Endothelial cell of umbilical vein (primary cell): ENCODE measurements around the gene ZNF282. TPM values are rescaled to one million over a fixed set of nuclear protein-coding genes. Genes with fewer than 3 reads are reported as not detected.

Experiments
- BruUV-seq: library from RNA; stranded (reverse); fragments of 400-500 nt; replicated peaks from 2 replicates; lab custom pipeline; 2021; lab: Mats Ljungman, UMichigan
- CTCF ChIA-PET: fragments of 300-600, 350-600 bp; sonication (Branson Sonifier 250); formaldehyde crosslinking; loops from one replicate; lab custom pipeline; 2021; ENCODE audit warnings: antibody characterized with exemption, inconsistent platforms; lab: Charles Lee
- POLR2A ChIA-PET: fragments of 300-600, 350-600 bp; sonication (Branson Sonifier 250); formaldehyde crosslinking; loops from one replicate; lab custom pipeline; 2021; ENCODE audit warnings: antibody characterized with exemption, inconsistent platforms; lab: Charles Lee
- DNase-seq: peaks from one replicate; pipeline ENCODE4 v3.0.0-alpha.2; 2011; ENCODE audit warnings: low read depth, low spot score
- FAIRE-seq: peaks from 2 replicates; lab custom pipeline; 2011; peaks lifted over from hg19 to GRCh38; lab: Jason Lieb, UNC
- H2AFZ ChIP-seq: 2 replicates; pipeline ENCODE4 v1.6.0; 2012; ENCODE audit warnings: low read depth, low read length, control low read depth, inconsistent platforms
- H3K27ac ChIP-seq: 2 replicates; pipeline ENCODE4 v1.5.1; 2011; ENCODE audit warnings: low read depth, mild to moderate bottlenecking, control low read depth, low read length, moderate library complexity; ENCODE audit not compliant: insufficient read depth
- H3K27me3 ChIP-seq, 2 experiments: 2 replicates each; pipeline versions ENCODE4 v1.6.0 to v1.6.1; 2011; ENCODE audit warnings: low read length in 2 of 2, mixed read lengths in 1 of 2; ENCODE audit not compliant: control insufficient read depth in 2 of 2, insufficient read depth in 2 of 2
- H3K36me3 ChIP-seq, 2 experiments: 2 replicates in 1 of 2; 3 replicates in 1 of 2; pipeline ENCODE4 v1.5.1; 2011; ENCODE audit warnings: low read length in 2 of 2, mild to moderate bottlenecking in 1 of 2, moderate library complexity in 1 of 2; ENCODE audit not compliant: control insufficient read depth in 2 of 2, insufficient read depth in 2 of 2; ENCODE audit errors: extremely low read depth in 1 of 2
- H3K4me1 ChIP-seq: 3 replicates; pipeline ENCODE4 v1.5.1; 2011; ENCODE audit warnings: mild to moderate bottlenecking, low read length; ENCODE audit not compliant: control insufficient read depth, insufficient read depth; ENCODE audit errors: extremely low read depth
- H3K4me2 ChIP-seq: 2 replicates; pipeline ENCODE4 v1.6.1; 2011; ENCODE audit warnings: low read length, control low read depth, mixed read lengths; ENCODE audit not compliant: insufficient read depth
- H3K4me3 ChIP-seq, 3 experiments: fragments of 200-600 bp in 1 of 3; sonication (generic), shearing (Covaris generic) in 1 of 3; replicated peaks in 1 of 3; 2 replicates each; pipeline ENCODE4 v1.5.1; 2011 to 2016; ENCODE audit warnings: control low read depth in 3 of 3, low read length in 3 of 3, mild to moderate bottlenecking in 2 of 3, inconsistent platforms in 1 of 3, low read depth in 1 of 3, moderate library complexity in 1 of 3; ENCODE audit not compliant: insufficient read depth in 1 of 3
- H3K79me2 ChIP-seq: 2 replicates; pipeline ENCODE4 v1.6.0; 2012; ENCODE audit warnings: low read length, inconsistent platforms; ENCODE audit not compliant: control insufficient read depth, insufficient read depth
- H3K9ac ChIP-seq: replicated peaks from 2 replicates; pipeline ENCODE3; 2011; ENCODE audit warnings: low read length, control low read depth; ENCODE audit not compliant: insufficient read depth; ENCODE audit errors: extremely low read depth
- H3K9me1 ChIP-seq: replicated peaks from 3 replicates; pipeline ENCODE4 v1.6.0; 2011; ENCODE audit warnings: mild to moderate bottlenecking, low read length; ENCODE audit not compliant: control insufficient read depth, insufficient read depth; ENCODE audit errors: extremely low read depth
- H3K9me3 ChIP-seq: replicated peaks from 2 replicates; pipeline ENCODE4 v1.5.1; 2012; ENCODE audit warnings: low read length, inconsistent platforms; ENCODE audit not compliant: control insufficient read depth, insufficient read depth
- H4K20me1 ChIP-seq: replicated peaks from 2 replicates; pipeline ENCODE3; 2011; ENCODE audit warnings: mild to moderate bottlenecking, low read length; ENCODE audit not compliant: control insufficient read depth, insufficient read depth; ENCODE audit errors: extremely low read depth
- EZH2 ChIP-seq: IDR thresholded peaks from 2 replicates; pipeline ENCODE4 v1.6.1; 2012; ENCODE audit warnings: borderline replicate concordance, low read depth, mild to moderate bottlenecking, moderate library complexity, low read length, inconsistent platforms; ENCODE audit not compliant: severe bottlenecking
- FOS ChIP-seq: IDR thresholded peaks from 2 replicates; pipeline ENCODE4 v1.6.1; 2011; ENCODE audit warnings: mild to moderate bottlenecking, low read length, moderate library complexity, borderline replicate concordance; ENCODE audit not compliant: insufficient read depth
- GATA2 ChIP-seq: IDR thresholded peaks from 2 replicates; pipeline ENCODE4 v1.7.0; 2011; ENCODE audit warnings: low read depth, mild to moderate bottlenecking, moderate library complexity, mixed read lengths, low read length; ENCODE audit not compliant: insufficient read length, insufficient read depth
- JUN ChIP-seq: IDR thresholded peaks from 2 replicates; pipeline ENCODE4 v1.6.1; 2011; ENCODE audit warnings: borderline replicate concordance, low read depth; ENCODE audit not compliant: insufficient read length, insufficient read depth
- MYC ChIP-seq: IDR thresholded peaks from one replicate; pipeline ENCODE4 v1.6.1; 2011; ENCODE audit warnings: mild to moderate bottlenecking, low read depth, low read length
- POLR2A ChIP-seq: IDR thresholded peaks from 2 replicates; pipeline ENCODE4 v1.6.1; 2012; ENCODE audit warnings: low read depth, mild to moderate bottlenecking, control low read depth, low read length
- POLR2AphosphoS5 ChIP-seq: IDR thresholded peaks from 2 replicates; pipeline ENCODE4 v1.6.1; 2012; ENCODE audit warnings: low read depth, mild to moderate bottlenecking, control low read depth, low read length, moderate library complexity; ENCODE audit not compliant: insufficient read depth
- dilution Hi-C: fragments of 300-500 bp; cut with MboI; formaldehyde crosslinking; loops from one replicate; pipeline ENCODE4 v1.15.0; 2019; ENCODE audit warnings: low sequenced_read_pairs; ENCODE audit not compliant: extremely low pct_ligation_motif_present
- intact Hi-C: fragments of 100-400 bp; cut with micrococcal nuclease; formaldehyde crosslinking; loops from one replicate; pipeline ENCODE4 v1.10.0; 2022
- polyA plus RNA-seq, 4 experiments: library from polyadenylated mRNA; depleted of rRNA in 3 of 4; stranded (reverse) in 3 of 4; unstranded in 1 of 4; fragments of >200 nt; gene quantifications; 2 replicates each; pipeline versions ENCODE4 v1.2.1 to v1.2.3, GENCODE V29; 2011 to 2012; ENCODE audit warnings: missing spikeins in 1 of 4
- total RNA-seq: library from RNA; stranded (reverse); gene quantifications from 2 replicates; pipeline ENCODE4 v1.2.3, GENCODE V29; 2021
- TF ChIP-seq, protein P1 (sequence below), 2 donors: IDR thresholded peaks; 1 replicate in 1 of 2; 2 replicates in 1 of 2; pipeline ENCODE4 v1.5.1; 2011; ENCODE audit warnings: low read length in 2 of 2, mild to moderate bottlenecking in 2 of 2, moderate library complexity in 2 of 2, control low read depth in 1 of 2, inconsistent platforms in 1 of 2, low read depth in 1 of 2; ENCODE audit not compliant: insufficient read depth in 1 of 2; ENCODE audit errors: extremely low read depth in 1 of 2
- TF ChIP-seq, protein P2 (sequence below): IDR thresholded peaks from 2 replicates; pipeline ENCODE4 v1.6.1; 2011; ENCODE audit not compliant: insufficient read depth, insufficient read length

Gene ZNF282
- total and polyA plus RNA-seq, 2 donors (not counting 3 experiments of a cell fraction or from before 2014, with no cell fraction given): 20.0 to 34.4 TPM

DNA sequence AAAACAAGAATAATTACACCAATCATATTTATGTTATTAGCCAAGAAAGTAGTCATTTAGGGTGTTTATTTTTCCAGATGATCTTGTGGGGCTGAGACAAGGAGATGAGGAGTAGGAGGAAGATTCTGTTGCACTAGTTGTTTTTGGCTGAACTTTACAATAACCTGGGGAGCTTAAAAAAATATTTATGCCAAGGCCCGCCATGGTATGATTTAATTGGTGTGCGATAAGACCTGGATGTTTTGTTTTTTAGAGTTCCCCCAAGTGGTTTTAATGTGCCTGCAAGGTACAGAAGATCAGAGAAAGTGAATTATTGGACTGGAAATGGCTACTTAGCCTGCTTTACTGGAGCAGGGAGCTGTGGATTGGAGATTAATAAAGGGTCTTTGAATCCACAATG lies 7.1 kb upstream of the ZNF282 start:
- peak; percentile 9 for DNase-seq
- no peak overlapping the region for H3K27ac ChIP-seq
- ChIA-PET POLR2A (no interaction called here), CTCF (interaction anchor here (0.6 to 1.3 kb wide), 5 partner anchors 8 to 122 kb away, joined by 3 to 7 read pairs (median 3); partner anchors contain the start of gene ZNF398)
- intact Hi-C loops: no loop called here
- no peaks in the 10 kb centered on the region for H3K9me3 ChIP-seq
- H3K36me3 ChIP-seq: no peaks in the 10 kb centered on the region
- dilution Hi-C loops: no loop called here
- H3K9me1 ChIP-seq: no peaks in the 10 kb centered on the region
- H3K4me2 ChIP-seq: no peak overlapping the region
- no peak for FAIRE-seq
- no peak overlapping the region for H3K4me3 ChIP-seq
- peaks cover 0 to 7% of the 10 kb centered on the region in 2 experiments for H3K27me3 ChIP-seq
- TF ChIP-seq POLR2A (no peak), POLR2AphosphoS5 (no peak), GATA2 (no peak), MYC (no peak), JUN (no peak), FOS (no peak), EZH2 (no peak)
- TF ChIP-seq, protein P1, sequence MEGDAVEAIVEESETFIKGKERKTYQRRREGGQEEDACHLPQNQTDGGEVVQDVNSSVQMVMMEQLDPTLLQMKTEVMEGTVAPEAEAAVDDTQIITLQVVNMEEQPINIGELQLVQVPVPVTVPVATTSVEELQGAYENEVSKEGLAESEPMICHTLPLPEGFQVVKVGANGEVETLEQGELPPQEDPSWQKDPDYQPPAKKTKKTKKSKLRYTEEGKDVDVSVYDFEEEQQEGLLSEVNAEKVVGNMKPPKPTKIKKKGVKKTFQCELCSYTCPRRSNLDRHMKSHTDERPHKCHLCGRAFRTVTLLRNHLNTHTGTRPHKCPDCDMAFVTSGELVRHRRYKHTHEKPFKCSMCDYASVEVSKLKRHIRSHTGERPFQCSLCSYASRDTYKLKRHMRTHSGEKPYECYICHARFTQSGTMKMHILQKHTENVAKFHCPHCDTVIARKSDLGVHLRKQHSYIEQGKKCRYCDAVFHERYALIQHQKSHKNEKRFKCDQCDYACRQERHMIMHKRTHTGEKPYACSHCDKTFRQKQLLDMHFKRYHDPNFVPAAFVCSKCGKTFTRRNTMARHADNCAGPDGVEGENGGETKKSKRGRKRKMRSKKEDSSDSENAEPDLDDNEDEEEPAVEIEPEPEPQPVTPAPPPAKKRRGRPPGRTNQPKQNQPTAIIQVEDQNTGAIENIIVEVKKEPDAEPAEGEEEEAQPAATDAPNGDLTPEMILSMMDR (IDR thresholded peaks at IDR 0.05; ENCODE audit: extremely low read depth in 1 of 2, insufficient read depth in 1 of 2, low read depth in 1 of 2, low read length in 2 of 2): no peak
- TF ChIP-seq, protein P2, sequence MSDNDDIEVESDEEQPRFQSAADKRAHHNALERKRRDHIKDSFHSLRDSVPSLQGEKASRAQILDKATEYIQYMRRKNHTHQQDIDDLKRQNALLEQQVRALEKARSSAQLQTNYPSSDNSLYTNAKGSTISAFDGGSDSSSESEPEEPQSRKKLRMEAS: no peak
- no peak overlapping the region for H2AFZ ChIP-seq
- no peaks in the 10 kb centered on the region for H3K4me1 ChIP-seq
- no peak overlapping the region for H3K9ac ChIP-seq
- H4K20me1 ChIP-seq: no peaks in the 10 kb centered on the region
- H3K79me2 ChIP-seq: no peaks in the 10 kb centered on the region
- BruUV-seq: no TSS peak
